ENCODE results near the gene LOXHD1.

DNA sequence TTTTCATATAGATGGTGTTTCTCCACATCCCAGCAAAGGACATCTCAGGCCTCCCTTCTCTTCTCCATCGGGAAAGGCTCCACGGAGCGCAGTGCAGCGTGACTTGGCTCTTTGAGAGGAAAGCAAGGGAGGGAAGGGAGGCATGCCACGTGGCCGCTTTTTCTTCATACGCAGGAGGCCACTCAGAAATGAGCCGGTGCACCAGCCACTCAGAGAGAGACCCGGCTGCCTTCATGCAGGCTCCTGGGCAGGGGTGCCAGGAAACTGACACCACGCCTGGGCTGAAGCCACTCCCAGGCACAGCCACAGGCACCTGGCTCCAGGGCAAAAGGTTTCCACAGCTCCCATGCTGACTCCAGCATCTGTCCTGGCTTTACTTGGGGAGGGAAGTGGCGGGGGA, 11.1 kb upstream of the LOXHD1 start:
- TF ChIP-seq, protein P1, sequence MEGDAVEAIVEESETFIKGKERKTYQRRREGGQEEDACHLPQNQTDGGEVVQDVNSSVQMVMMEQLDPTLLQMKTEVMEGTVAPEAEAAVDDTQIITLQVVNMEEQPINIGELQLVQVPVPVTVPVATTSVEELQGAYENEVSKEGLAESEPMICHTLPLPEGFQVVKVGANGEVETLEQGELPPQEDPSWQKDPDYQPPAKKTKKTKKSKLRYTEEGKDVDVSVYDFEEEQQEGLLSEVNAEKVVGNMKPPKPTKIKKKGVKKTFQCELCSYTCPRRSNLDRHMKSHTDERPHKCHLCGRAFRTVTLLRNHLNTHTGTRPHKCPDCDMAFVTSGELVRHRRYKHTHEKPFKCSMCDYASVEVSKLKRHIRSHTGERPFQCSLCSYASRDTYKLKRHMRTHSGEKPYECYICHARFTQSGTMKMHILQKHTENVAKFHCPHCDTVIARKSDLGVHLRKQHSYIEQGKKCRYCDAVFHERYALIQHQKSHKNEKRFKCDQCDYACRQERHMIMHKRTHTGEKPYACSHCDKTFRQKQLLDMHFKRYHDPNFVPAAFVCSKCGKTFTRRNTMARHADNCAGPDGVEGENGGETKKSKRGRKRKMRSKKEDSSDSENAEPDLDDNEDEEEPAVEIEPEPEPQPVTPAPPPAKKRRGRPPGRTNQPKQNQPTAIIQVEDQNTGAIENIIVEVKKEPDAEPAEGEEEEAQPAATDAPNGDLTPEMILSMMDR (IDR thresholded peaks at IDR 0.05), result no peak
- TF ChIP-seq POLR2A (IDR thresholded peaks at IDR 0.05) (no peak), EP300 (IDR thresholded peaks at IDR 0.05; ENCODE audit: low read depth) (no peak), POLR2AphosphoS5 (IDR thresholded peaks at IDR 0.05) (no peak)
